ENCODE results near the gene SLCO2A1.

DNA sequence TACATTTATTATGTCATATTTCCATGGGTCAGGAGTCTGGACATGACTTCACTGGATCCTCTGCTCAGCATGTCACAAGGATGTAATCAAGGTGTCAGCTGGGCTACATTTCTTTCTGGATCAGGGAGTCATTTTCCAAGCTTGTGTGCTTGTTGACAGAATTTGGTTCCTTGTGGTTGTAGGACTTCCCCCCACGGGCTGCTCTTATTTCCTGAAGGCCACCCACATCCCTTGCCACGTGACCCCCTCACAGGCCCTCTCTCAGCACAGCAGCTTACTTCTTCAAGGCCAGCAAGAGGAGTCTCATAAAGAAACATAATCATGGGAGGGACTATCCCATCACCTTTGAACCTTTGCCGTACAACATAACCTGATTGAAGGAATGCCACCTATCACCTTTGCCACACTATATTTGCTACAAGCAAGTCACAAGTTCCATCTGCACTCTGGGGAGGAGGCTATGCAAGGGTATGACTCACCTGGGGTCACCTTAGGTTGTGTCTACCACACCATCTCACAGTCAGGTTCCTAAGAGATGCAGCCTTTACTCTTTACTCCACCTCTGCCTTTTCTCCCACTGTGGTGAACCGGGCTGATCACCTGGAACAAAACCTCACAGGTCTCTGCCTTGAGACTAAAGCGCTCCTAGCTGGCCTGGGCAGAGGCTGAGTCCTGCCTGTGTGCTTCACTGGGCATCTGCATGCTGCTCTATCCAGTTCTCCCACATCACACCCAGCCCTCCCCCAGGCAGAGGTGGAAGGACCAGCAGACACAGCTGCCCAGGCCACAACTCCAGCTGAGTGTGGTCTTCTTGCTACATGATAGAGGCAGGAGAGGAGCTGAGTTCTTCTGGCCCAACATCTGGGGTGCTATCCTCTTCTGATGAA lies 147.5 kb downstream of the SLCO2A1 start:
- TF ChIP-seq, protein P1, sequence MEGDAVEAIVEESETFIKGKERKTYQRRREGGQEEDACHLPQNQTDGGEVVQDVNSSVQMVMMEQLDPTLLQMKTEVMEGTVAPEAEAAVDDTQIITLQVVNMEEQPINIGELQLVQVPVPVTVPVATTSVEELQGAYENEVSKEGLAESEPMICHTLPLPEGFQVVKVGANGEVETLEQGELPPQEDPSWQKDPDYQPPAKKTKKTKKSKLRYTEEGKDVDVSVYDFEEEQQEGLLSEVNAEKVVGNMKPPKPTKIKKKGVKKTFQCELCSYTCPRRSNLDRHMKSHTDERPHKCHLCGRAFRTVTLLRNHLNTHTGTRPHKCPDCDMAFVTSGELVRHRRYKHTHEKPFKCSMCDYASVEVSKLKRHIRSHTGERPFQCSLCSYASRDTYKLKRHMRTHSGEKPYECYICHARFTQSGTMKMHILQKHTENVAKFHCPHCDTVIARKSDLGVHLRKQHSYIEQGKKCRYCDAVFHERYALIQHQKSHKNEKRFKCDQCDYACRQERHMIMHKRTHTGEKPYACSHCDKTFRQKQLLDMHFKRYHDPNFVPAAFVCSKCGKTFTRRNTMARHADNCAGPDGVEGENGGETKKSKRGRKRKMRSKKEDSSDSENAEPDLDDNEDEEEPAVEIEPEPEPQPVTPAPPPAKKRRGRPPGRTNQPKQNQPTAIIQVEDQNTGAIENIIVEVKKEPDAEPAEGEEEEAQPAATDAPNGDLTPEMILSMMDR (IDR thresholded peaks at IDR 0.05) = no peak
- no peak for TF ChIP-seq EZH2 (IDR thresholded peaks at IDR 0.05)

Data from neural progenitor cell (in vitro differentiated cells).